ENCODE measurements around the gene PSMC6. TPM values are rescaled to one million over a fixed set of nuclear protein-coding genes. Genes with fewer than 3 reads are reported as not detected.
A peak's percentile ranks its signal among the peaks of the same experiment; 100 is the strongest.

PSMC6 gene
- total and polyA plus RNA-seq, 2 of the 13 experiments (the other 11 are each of a cell fraction or from before 2014, with no cell fraction given), result 90.0 to 210 TPM

DNA sequence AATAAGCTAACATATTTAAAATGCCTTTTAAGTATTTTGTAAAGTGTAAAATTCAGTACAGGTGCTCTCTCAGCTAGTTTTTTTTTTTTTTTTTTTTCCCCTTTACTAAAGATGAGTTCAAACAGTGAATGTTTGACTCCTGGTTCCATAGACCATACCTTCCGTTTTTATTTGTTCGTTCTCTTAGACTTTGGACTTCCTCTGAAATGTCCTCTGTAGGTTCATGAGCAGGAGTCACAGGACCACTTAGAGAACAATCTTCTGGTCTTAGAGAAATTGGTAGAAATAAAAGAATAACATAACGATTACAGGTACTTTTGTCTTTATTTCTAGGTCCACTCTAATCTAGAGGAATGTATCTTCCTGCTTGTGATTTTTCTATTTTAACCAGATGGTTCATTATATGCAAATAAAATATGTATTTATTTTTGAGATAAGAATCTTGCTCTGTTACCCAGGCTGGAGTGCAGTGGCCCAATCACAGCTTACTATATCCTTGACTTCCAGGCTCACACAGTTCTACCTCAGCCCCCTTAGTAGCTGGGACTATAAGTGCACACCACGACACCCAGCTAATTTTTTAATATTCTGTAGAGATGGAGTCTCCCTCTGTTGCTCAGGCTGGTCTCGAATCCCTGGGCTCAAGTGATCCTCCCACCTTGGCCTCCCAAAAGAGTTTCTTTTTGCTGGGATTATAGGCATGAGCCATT lies 48.8 kb downstream of the PSMC6 start (continued):
- TF ChIP-seq ZNF124 (CRISPR knock-in tag; IDR thresholded peaks at IDR 0.05), result no peak
- TF ChIP-seq, protein P1, sequence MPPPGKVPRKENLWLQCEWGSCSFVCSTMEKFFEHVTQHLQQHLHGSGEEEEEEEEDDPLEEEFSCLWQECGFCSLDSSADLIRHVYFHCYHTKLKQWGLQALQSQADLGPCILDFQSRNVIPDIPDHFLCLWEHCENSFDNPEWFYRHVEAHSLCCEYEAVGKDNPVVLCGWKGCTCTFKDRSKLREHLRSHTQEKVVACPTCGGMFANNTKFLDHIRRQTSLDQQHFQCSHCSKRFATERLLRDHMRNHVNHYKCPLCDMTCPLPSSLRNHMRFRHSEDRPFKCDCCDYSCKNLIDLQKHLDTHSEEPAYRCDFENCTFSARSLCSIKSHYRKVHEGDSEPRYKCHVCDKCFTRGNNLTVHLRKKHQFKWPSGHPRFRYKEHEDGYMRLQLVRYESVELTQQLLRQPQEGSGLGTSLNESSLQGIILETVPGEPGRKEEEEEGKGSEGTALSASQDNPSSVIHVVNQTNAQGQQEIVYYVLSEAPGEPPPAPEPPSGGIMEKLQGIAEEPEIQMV (CRISPR knock-in tag; IDR thresholded peaks at IDR 0.05; ENCODE audit: low read depth), result peak; percentile 59; the same call in 1 of the 2 replicates
- TF ChIP-seq FOXK2 (IDR thresholded peaks at IDR 0.05), result no peak
- TF ChIP-seq, protein P2, sequence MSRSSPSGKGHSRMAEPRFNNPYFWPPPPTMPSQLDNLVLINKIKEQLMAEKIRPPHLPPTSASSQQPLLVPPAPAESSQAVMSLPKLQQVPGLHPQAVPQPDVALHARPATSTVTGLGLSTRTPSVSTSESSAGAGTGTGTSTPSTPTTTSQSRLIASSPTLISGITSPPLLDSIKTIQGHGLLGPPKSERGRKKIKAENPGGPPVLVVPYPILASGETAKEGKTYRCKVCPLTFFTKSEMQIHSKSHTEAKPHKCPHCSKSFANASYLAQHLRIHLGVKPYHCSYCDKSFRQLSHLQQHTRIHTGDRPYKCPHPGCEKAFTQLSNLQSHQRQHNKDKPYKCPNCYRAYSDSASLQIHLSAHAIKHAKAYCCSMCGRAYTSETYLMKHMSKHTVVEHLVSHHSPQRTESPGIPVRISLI (CRISPR knock-in tag; IDR thresholded peaks at IDR 0.05; ENCODE audit: borderline replicate concordance), result peak; percentile 93
- TF ChIP-seq, protein P3, sequence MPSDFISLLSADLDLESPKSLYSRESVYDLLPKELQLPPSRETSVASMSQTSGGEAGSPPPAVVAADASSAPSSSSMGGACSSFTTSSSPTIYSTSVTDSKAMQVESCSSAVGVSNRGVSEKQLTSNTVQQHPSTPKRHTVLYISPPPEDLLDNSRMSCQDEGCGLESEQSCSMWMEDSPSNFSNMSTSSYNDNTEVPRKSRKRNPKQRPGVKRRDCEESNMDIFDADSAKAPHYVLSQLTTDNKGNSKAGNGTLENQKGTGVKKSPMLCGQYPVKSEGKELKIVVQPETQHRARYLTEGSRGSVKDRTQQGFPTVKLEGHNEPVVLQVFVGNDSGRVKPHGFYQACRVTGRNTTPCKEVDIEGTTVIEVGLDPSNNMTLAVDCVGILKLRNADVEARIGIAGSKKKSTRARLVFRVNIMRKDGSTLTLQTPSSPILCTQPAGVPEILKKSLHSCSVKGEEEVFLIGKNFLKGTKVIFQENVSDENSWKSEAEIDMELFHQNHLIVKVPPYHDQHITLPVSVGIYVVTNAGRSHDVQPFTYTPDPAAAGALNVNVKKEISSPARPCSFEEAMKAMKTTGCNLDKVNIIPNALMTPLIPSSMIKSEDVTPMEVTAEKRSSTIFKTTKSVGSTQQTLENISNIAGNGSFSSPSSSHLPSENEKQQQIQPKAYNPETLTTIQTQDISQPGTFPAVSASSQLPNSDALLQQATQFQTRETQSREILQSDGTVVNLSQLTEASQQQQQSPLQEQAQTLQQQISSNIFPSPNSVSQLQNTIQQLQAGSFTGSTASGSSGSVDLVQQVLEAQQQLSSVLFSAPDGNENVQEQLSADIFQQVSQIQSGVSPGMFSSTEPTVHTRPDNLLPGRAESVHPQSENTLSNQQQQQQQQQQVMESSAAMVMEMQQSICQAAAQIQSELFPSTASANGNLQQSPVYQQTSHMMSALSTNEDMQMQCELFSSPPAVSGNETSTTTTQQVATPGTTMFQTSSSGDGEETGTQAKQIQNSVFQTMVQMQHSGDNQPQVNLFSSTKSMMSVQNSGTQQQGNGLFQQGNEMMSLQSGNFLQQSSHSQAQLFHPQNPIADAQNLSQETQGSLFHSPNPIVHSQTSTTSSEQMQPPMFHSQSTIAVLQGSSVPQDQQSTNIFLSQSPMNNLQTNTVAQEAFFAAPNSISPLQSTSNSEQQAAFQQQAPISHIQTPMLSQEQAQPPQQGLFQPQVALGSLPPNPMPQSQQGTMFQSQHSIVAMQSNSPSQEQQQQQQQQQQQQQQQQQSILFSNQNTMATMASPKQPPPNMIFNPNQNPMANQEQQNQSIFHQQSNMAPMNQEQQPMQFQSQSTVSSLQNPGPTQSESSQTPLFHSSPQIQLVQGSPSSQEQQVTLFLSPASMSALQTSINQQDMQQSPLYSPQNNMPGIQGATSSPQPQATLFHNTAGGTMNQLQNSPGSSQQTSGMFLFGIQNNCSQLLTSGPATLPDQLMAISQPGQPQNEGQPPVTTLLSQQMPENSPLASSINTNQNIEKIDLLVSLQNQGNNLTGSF (CRISPR knock-in tag; IDR thresholded peaks at IDR 0.05), result no peak
- TF ChIP-seq, protein P4, sequence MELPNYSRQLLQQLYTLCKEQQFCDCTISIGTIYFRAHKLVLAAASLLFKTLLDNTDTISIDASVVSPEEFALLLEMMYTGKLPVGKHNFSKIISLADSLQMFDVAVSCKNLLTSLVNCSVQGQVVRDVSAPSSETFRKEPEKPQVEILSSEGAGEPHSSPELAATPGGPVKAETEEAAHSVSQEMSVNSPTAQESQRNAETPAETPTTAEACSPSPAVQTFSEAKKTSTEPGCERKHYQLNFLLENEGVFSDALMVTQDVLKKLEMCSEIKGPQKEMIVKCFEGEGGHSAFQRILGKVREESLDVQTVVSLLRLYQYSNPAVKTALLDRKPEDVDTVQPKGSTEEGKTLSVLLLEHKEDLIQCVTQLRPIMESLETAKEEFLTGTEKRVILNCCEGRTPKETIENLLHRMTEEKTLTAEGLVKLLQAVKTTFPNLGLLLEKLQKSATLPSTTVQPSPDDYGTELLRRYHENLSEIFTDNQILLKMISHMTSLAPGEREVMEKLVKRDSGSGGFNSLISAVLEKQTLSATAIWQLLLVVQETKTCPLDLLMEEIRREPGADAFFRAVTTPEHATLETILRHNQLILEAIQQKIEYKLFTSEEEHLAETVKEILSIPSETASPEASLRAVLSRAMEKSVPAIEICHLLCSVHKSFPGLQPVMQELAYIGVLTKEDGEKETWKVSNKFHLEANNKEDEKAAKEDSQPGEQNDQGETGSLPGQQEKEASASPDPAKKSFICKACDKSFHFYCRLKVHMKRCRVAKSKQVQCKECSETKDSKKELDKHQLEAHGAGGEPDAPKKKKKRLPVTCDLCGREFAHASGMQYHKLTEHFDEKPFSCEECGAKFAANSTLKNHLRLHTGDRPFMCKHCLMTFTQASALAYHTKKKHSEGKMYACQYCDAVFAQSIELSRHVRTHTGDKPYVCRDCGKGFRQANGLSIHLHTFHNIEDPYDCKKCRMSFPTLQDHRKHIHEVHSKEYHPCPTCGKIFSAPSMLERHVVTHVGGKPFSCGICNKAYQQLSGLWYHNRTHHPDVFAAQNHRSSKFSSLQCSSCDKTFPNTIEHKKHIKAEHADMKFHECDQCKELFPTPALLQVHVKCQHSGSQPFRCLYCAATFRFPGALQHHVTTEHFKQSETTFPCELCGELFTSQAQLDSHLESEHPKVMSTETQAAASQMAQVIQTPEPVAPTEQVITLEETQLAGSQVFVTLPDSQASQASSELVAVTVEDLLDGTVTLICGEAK (IDR thresholded peaks at IDR 0.05), result peak; percentile 36; the same call in 1 of the 2 replicates
- TF ChIP-seq, protein P4 (CRISPR knock-in tag; IDR thresholded peaks at IDR 0.05), result no peak
- TF ChIP-seq, protein P5, sequence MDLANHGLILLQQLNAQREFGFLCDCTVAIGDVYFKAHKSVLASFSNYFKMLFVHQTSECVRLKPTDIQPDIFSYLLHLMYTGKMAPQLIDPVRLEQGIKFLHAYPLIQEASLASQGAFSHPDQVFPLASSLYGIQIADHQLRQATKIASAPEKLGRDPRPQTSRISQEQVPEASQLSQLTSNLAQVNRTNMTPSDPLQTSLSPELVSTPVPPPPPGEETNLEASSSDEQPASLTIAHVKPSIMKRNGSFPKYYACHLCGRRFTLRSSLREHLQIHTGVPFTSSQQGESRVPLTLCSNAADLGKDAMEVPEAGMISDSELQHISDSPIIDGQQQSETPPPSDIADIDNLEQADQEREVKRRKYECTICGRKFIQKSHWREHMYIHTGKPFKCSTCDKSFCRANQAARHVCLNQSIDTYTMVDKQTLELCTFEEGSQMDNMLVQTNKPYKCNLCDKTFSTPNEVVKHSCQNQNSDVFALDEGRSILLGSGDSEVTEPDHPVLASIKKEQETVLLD (CRISPR knock-in tag; IDR thresholded peaks at IDR 0.05; ENCODE audit: low read depth), result no peak

All from HepG2 (cell line).